NT2/D1 (cell line): Measurements from ENCODE around the gene GDPD4.

ENCODE experiments used
- DNase-seq: peaks from one replicate; pipeline ENCODE4 v3.0.0-alpha.2; 2011; ENCODE audit warnings: low read depth, low spot score
- H3K27me3 ChIP-seq: 2 replicates; pipeline ENCODE4 v1.6.0; 2011; ENCODE audit warnings: mild to moderate bottlenecking; ENCODE audit not compliant: insufficient read length, insufficient read depth
- H3K36me3 ChIP-seq: 2 replicates; pipeline ENCODE4 v1.6.1; 2011; ENCODE audit warnings: mild to moderate bottlenecking, low read length, mixed read lengths; ENCODE audit not compliant: insufficient read depth, insufficient read length
- H3K4me1 ChIP-seq: 2 replicates; pipeline ENCODE4 v1.5.1; 2011; ENCODE audit not compliant: insufficient read depth, insufficient read length
- H3K4me3 ChIP-seq: 2 replicates; pipeline ENCODE4 v1.5.1; 2011; ENCODE audit warnings: low read depth; ENCODE audit not compliant: insufficient read length
- H3K9ac ChIP-seq: 2 replicates; pipeline ENCODE4 v1.6.0; 2011; ENCODE audit warnings: low read depth; ENCODE audit not compliant: insufficient read length
- H3K9me3 ChIP-seq: 2 replicates; pipeline ENCODE4 v1.5.1; 2011; ENCODE audit warnings: mild to moderate bottlenecking, low read length; ENCODE audit not compliant: insufficient read depth
- SUZ12 ChIP-seq: IDR thresholded peaks from 2 replicates; pipeline ENCODE4 v1.6.1; 2011; ENCODE audit not compliant: insufficient read length, insufficient read depth; ENCODE audit errors: extremely low read depth
- YY1 ChIP-seq: IDR thresholded peaks from 2 replicates; pipeline ENCODE4 v1.6.1; 2011; ENCODE audit not compliant: insufficient read length, insufficient read depth
- ZNF274 ChIP-seq: IDR thresholded peaks from 2 replicates; pipeline ENCODE4 v1.6.1; 2011; ENCODE audit warnings: mild to moderate bottlenecking, low read depth, low read length

GDPD4 gene

DNA sequence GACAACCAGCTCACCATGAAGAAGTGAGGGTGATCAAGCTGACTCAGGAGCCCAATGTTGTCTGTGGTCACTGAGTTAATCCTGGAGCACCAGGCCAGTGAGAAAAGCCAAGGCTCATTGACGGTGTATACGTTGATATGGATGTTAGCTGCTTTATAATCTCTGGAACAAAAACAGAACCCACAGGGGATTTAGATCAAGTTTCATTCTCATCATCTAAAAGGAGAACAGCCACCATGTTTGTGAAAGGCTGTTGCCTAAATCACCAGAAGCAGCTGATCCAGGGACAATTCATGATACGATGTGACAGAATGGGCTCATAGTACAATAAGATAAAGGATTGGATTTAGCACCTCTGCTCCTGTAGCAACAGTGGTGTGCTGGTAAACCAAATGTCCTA, 68.5 kb downstream of the GDPD4 start:
- TF ChIP-seq ZNF274 = no peak
- TF ChIP-seq SUZ12 = no peak
- no peak for TF ChIP-seq YY1
- H3K9ac ChIP-seq = no peak overlapping the region
- DNase-seq = no peak

DNA sequence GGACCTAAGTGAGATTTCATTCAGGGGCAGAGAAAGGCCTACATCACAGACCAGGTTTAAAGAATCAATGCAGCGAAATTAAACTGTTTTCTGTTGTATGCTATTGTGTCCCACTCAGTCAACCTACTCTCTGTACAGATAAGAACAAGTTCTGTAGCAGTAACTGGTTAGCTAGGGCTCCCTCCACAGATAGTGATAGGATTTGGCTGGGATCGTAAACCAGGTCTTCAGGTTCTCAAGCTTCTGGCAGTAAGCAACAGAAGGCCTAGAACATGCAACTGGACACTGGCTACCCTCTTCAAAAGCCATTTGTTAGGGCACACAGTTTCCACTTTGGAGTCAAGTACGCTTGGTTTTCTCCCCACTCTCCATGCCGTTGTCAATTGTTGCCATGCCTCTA, 69.2 kb downstream of the GDPD4 start:
- Histone ChIP-seq H3K9me3 (no peaks in the 10 kb centered on the region), H3K9ac (no peak overlapping the region), H3K27me3 (no peaks in the 10 kb centered on the region), H3K36me3 (no peaks in the 10 kb centered on the region), H3K4me1 (no peaks in the 10 kb centered on the region), H3K4me3 (no peak overlapping the region)
- no peak for TF ChIP-seq ZNF274
- TF ChIP-seq YY1 = no peak
- TF ChIP-seq SUZ12 = no peak
- no peak for DNase-seq

More for the DNA sequence above, 68.5 kb downstream of the GDPD4 start:
- H3K9me3 ChIP-seq = no peaks in the 10 kb centered on the region
- H3K4me3 ChIP-seq = no peak overlapping the region
- H3K36me3 ChIP-seq = no peaks in the 10 kb centered on the region
- H3K27me3 ChIP-seq = no peaks in the 10 kb centered on the region
- H3K4me1 ChIP-seq = no peaks in the 10 kb centered on the region

DNA sequence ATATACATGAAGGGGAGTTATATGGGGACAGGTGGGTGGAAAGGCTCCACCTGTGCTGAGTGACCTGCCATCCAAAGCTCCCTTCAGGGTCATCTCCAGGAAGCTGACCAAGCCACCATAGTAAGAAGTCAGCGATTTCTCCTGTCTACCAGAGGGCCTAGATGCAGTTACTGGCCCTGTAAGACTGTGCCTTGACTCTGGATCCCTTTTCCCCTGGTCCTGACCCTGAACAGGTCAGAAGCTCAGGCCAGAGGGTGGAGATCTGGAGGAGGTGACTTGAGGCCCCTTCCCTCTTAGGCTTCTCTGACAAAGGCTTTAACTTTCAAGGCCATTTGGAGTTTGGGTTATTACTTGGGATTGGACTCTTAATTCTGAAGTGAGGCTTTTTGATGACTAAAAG, 69.7 kb downstream of the GDPD4 start:
- Histone ChIP-seq H3K27me3 (no peaks in the 10 kb centered on the region), H3K9me3 (no peaks in the 10 kb centered on the region), H3K36me3 (no peaks in the 10 kb centered on the region), H3K4me1 (no peaks in the 10 kb centered on the region), H3K4me3 (no peak overlapping the region), H3K9ac (no peak overlapping the region)
- no peak for TF ChIP-seq ZNF274
- TF ChIP-seq SUZ12 = no peak
- no peak for TF ChIP-seq YY1
- DNase-seq = no peak

DNA sequence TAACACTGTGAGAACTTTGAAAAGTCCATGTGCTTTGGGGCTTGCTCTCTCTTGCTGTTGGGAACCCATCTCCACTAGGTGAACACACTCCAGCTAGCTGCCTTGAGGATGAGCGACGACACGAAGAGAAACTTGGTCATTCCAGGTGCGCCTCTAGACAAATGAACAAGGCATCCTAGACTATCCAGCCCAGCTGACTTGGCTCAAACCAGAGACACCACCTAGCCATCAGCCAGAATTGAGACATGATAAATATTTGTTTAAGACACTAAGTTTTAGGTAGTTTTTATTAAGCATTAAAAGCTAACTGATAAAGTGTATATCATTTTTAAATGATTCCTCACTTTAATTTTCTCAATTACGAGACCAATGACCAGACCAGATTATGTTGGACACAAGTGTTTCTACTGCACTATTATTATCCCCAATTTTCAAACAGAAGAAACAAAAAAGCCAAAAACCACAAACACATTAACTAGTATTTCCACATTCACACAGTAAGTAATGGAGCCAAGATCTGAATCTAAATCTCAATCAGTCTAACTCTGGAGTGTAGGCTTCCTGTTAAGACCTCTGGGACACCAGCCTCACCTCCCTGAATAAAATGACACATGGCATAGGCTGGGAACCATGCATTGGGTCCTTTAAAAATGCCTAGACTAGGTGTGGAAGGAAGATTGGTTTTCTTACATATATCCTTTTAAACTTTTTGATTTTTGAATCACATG, 70.4 kb downstream of the GDPD4 start:
- no peak for TF ChIP-seq ZNF274
- TF ChIP-seq YY1 = no peak
- TF ChIP-seq SUZ12 = no peak
- no peak for DNase-seq

DNA sequence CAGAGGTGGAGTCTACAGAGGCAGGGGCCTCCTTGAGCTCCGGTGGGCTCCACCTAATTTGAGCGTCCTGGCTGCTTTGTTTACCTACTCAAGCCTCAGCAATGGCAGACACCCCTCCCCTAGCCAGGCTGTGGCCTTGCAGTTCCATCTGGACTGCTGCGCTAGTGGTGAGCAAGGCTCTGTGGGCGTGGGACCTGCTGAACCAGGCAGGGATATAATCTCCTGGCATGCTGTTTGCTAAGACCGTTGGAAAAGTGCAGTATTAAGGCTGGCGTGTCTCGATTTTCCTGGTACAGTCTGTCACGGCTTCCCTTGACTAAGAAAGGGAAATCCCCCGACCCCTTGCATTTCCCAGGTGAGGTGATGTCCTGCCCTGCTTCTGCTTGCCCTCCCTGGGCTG, 77.7 kb downstream of the GDPD4 start:
- DNase-seq = no peak
- no peaks in the 10 kb centered on the region for H3K4me1 ChIP-seq
- no peaks in the 10 kb centered on the region for H3K27me3 ChIP-seq
- H3K9me3 ChIP-seq = no peaks in the 10 kb centered on the region; the same call in 1 of the 2 replicates
- no peak overlapping the region for H3K4me3 ChIP-seq
- TF ChIP-seq SUZ12 (no peak), ZNF274 (no peak), YY1 (no peak)
- H3K36me3 ChIP-seq = no peaks in the 10 kb centered on the region
- no peak overlapping the region for H3K9ac ChIP-seq

More for the DNA sequence above, 70.4 kb downstream of the GDPD4 start:
- Histone ChIP-seq H3K4me1 (no peaks in the 10 kb centered on the region), H3K36me3 (no peaks in the 10 kb centered on the region), H3K9ac (no peak overlapping the region), H3K4me3 (no peak overlapping the region), H3K9me3 (no peaks in the 10 kb centered on the region; the same call in 1 of the 2 replicates), H3K27me3 (no peaks in the 10 kb centered on the region)

DNA sequence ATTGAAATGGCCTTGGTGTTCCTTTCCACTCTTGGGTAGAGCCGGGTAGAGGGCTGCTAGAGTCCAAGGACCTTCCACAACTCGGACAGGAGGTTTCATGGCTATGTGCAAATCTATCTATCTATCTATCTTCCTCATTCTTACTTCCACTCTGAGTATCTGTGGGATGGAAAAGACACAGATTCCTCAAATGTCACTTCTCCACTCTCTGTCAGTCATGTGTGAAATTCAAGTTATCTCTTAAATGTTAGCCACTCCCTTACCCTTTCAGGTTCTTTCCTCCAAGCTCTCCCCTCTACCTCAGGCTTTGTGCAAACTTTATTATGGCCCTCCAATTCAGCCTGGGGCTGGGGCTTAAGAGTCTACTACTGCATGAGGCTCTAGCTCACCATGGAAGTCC, 84.3 kb downstream of the GDPD4 start:
- H3K27me3 ChIP-seq = no peaks in the 10 kb centered on the region
- H3K9me3 ChIP-seq = no peaks in the 10 kb centered on the region
- no peaks in the 10 kb centered on the region for H3K4me1 ChIP-seq
- no peak for DNase-seq
- H3K9ac ChIP-seq = no peak overlapping the region
- no peaks in the 10 kb centered on the region for H3K36me3 ChIP-seq
- TF ChIP-seq ZNF274 (no peak), SUZ12 (no peak), YY1 (no peak)
- H3K4me3 ChIP-seq = no peak overlapping the region

DNA sequence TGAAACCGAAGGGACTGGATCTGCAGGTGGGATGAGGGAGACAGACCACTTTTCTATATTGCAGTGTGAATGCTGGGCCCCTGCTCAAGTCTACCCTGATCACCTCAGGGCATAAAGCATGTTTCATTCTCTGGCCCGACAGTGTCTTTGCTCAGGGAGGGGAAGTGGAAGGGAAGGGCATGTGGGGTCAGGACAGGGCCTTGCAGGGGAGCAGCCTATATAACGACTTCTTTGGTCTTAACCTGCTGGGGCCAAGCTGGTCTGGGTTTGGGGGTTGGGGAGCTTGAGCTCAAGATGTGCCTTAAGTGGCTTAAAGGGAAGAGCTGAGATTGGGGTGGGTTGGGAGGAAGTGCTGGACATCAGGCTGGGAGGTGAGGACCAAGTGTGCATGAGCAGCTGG, 86.4 kb downstream of the GDPD4 start:
- DNase-seq = no peak
- no peaks in the 10 kb centered on the region for H3K4me1 ChIP-seq
- no peaks in the 10 kb centered on the region for H3K36me3 ChIP-seq
- H3K9me3 ChIP-seq = no peaks in the 10 kb centered on the region
- TF ChIP-seq YY1 = no peak
- no peak for TF ChIP-seq ZNF274
- no peak for TF ChIP-seq SUZ12
- H3K4me3 ChIP-seq = no peak overlapping the region
- H3K9ac ChIP-seq = no peak overlapping the region
- H3K27me3 ChIP-seq = no peaks in the 10 kb centered on the region

DNA sequence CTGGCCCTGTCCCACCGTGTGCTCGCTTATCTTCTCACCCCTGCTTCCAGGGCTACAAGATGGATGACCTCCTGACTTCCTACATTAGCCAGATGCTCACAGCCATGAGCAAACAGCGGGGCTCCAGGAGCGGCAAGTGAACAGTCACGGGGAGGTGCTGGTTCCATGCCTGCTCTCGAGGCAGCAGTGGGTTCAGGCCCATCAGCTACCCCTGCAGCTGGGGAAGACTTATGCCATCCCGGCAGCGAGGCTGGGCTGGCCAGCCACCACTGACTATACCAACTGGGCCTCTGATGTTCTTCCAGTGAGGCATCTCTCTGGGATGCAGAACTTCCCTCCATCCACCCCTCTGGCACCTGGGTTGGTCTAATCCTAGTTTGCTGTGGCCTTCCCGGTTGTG, 86.9 kb downstream of the GDPD4 start:
- no peaks in the 10 kb centered on the region for H3K4me1 ChIP-seq
- no peaks in the 10 kb centered on the region for H3K9me3 ChIP-seq
- TF ChIP-seq YY1 = no peak
- no peak for TF ChIP-seq SUZ12
- no peak for TF ChIP-seq ZNF274
- DNase-seq = no peak
- H3K4me3 ChIP-seq = no peak overlapping the region
- no peak overlapping the region for H3K9ac ChIP-seq
- no peaks in the 10 kb centered on the region for H3K36me3 ChIP-seq
- H3K27me3 ChIP-seq = no peaks in the 10 kb centered on the region
